GM12878 (cell line): Measurements from ENCODE around the gene CEP250. TPM values are rescaled to one million over a fixed set of nuclear protein-coding genes. Genes with fewer than 3 reads are reported as not detected.

ENCODE experiments used
- ATAC-seq: fragments of 200-7000 bp; cut with Tn5 transposase; 3 replicates; pipeline ENCODE4 v1.9.1; 2020; ENCODE audit warnings: mild to moderate bottlenecking, moderate library complexity
- BruUV-seq: library from RNA; stranded (reverse); fragments of 400-500 nt; replicated peaks from 2 replicates; lab custom pipeline; 2021; lab: Mats Ljungman, UMichigan
- CTCF ChIA-PET: fragments of 300-600 bp; sonication (Branson Sonifier 250); formaldehyde crosslinking; extraction: SDS; loops from one replicate; lab custom pipeline; 2021; ENCODE audit warnings: inconsistent platforms; lab: Yijun Ruan, JAX
- POLR2A ChIA-PET: fragments of 350-600 bp; formaldehyde crosslinking; extraction: SDS; loops from one replicate; lab custom pipeline; 2021; ENCODE audit warnings: inconsistent platforms; lab: Charles Lee
- RAD21 ChIA-PET: fragments of 300-600 bp; sonication (Branson Sonifier 250); formaldehyde crosslinking; loops from one replicate; lab custom pipeline; 2023; ENCODE audit warnings: antibody characterized with exemption; ENCODE audit not compliant: unreplicated experiment; lab: Charles Lee
- SMC1A ChIA-PET: fragments of 300-600 bp; sonication (Branson Sonifier 250); formaldehyde crosslinking; loops from one replicate; lab custom pipeline; 2023; ENCODE audit not compliant: unreplicated experiment, uncharacterized antibody; lab: Charles Lee
- DNase-seq: peaks from one replicate; pipeline ENCODE4 v3.0.0-alpha.2; 2011; ENCODE audit warnings: low read depth, low spot score
- FAIRE-seq: peaks from 3 replicates; lab custom pipeline; 2011; peaks lifted over from hg19 to GRCh38; lab: Jason Lieb, UNC
- H2AFZ ChIP-seq: 2 replicates; pipeline ENCODE4 v1.6.0; 2011; ENCODE audit warnings: low read depth, low read length, control low read depth; ENCODE audit not compliant: control insufficient read depth
- H3K27ac ChIP-seq: 2 replicates; pipeline ENCODE4 v1.5.1; 2011; ENCODE audit warnings: control low read depth; ENCODE audit not compliant: control insufficient read depth, insufficient read depth
- H3K27me3 ChIP-seq, 2 experiments: replicated peaks in 1 of 2; 2 replicates each; pipeline versions ENCODE4 v1.6.0 to v1.6.1; 2011; ENCODE audit warnings: low read length in 1 of 2; ENCODE audit not compliant: control insufficient read depth in 2 of 2, insufficient read depth in 2 of 2
- H3K36me3 ChIP-seq, 2 experiments: 2 replicates each; pipeline ENCODE4 v1.5.1; 2011; ENCODE audit warnings: low read length in 1 of 2; ENCODE audit not compliant: control insufficient read depth in 2 of 2, insufficient read depth in 2 of 2
- H3K4me1 ChIP-seq: 2 replicates; pipeline ENCODE4 v1.6.1; 2011; ENCODE audit warnings: mild to moderate bottlenecking, low read length, moderate library complexity, mixed read lengths; ENCODE audit not compliant: control insufficient read depth, insufficient read depth
- H3K4me2 ChIP-seq: 2 replicates; pipeline ENCODE4 v1.6.0; 2011; ENCODE audit warnings: control low read depth; ENCODE audit not compliant: control insufficient read depth, insufficient read depth
- H3K4me3 ChIP-seq: fragments of 200-600 bp; sonication (generic); 2 replicates; pipeline ENCODE4 v1.5.1; 2016
- H3K79me2 ChIP-seq: 2 replicates; pipeline ENCODE4 v1.6.0; 2011; ENCODE audit warnings: low read length; ENCODE audit not compliant: control insufficient read depth, insufficient read depth
- H3K9ac ChIP-seq: 2 replicates; pipeline ENCODE4 v1.8.0; 2011; ENCODE audit warnings: low read length, control low read depth, mixed read lengths; ENCODE audit not compliant: control insufficient read depth, insufficient read depth
- H3K9me3 ChIP-seq: replicated peaks from 3 replicates; pipeline ENCODE4 v1.5.1; 2011; ENCODE audit warnings: mild to moderate bottlenecking, low read length; ENCODE audit not compliant: control insufficient read depth, insufficient read depth
- H4K20me1 ChIP-seq: 2 replicates; pipeline ENCODE4 v1.6.0; 2011; ENCODE audit not compliant: control insufficient read depth, insufficient read depth
- CHD2 ChIP-seq: IDR thresholded peaks from 2 replicates; pipeline ENCODE4 v1.6.1; 2011; ENCODE audit warnings: low read depth, low read length, improper control_type of control experiment, borderline replicate concordance
- HDAC6 ChIP-seq: fragments of 200-600 bp; sonication (generic); IDR thresholded peaks from one replicate; pipeline ENCODE4 v1.8.0; 2017; ENCODE audit warnings: antibody characterized with exemption; ENCODE audit not compliant: unreplicated experiment
- MEF2A ChIP-seq: IDR thresholded peaks from 2 replicates; pipeline ENCODE4 v1.6.1; 2011; ENCODE audit warnings: low read depth, mild to moderate bottlenecking, low read length, moderate library complexity; ENCODE audit not compliant: insufficient read depth
- NFYB ChIP-seq: IDR thresholded peaks from 2 replicates; pipeline ENCODE4 v1.6.1; 2011; ENCODE audit warnings: low read depth, mild to moderate bottlenecking, low read length, improper control_type of control experiment, moderate library complexity; ENCODE audit not compliant: insufficient read depth
- POLR2AphosphoS2 ChIP-seq: IDR thresholded peaks from 2 replicates; pipeline ENCODE4 v1.6.1; 2011; ENCODE audit warnings: low read depth, mild to moderate bottlenecking, low read length, improper control_type of control experiment, moderate library complexity
- RAD21 ChIP-seq: IDR thresholded peaks from 2 replicates; pipeline ENCODE4 v1.6.1; 2011; ENCODE audit warnings: mild to moderate bottlenecking, low read depth, low read length, moderate library complexity; ENCODE audit not compliant: insufficient read depth
- RELA ChIP-seq: fragments of 450-650 bp; IDR thresholded peaks from 2 replicates; pipeline ENCODE4 v1.8.0; 2014; ENCODE audit warnings: borderline replicate concordance; ENCODE audit not compliant: partially characterized antibody
- ZSCAN29 ChIP-seq: fragments of 450-650 bp; IDR thresholded peaks from 2 replicates; pipeline ENCODE4 v1.6.1; 2017; ENCODE audit warnings: mild to moderate bottlenecking, moderate library complexity
- WGBS: methylation state at CpG from one replicate; pipeline ENCODE4 v1.1.6; 2016; ENCODE audit warnings: low lambda C conversion rate; ENCODE audit not compliant: insufficient replicate concordance, insufficient coverage; ENCODE audit errors: missing lambda C conversion rate; 5-methylcytosine and 5-hydroxymethylcytosine counted together
- in situ Hi-C: fragments of 300-500 bp; cut with MboI; formaldehyde crosslinking; loops from 9 replicates; pipeline ENCODE4 v1.14.3; 2018; ENCODE audit warnings: mixed read lengths
- intact Hi-C: fragments of 100-400 bp; cut with micrococcal nuclease; formaldehyde crosslinking; loops from one replicate; pipeline ENCODE4 v1.14.2; 2022; ENCODE audit not compliant: unreplicated experiment
- polyA plus RNA-seq, 11 experiments: library from polyadenylated mRNA; depleted of rRNA in 4 of 11; unstranded in 6 of 11; stranded (reverse) in 5 of 11; fragments of >200 nt; fragmentation: Nextera tagmentation in 4 of 11; fragmentation: Illumina TruSeq in 1 of 11; extraction: Ambion mirVana in 4 of 11; extraction: Trizol in 1 of 11; gene quantifications; 1 replicate in 1 of 11; 2 replicates in 10 of 11; pipeline versions ENCODE4 v1.2.1 to v1.2.3, GENCODE V29; 2011 to 2016; ENCODE audit warnings: inconsistent platforms in 2 of 11, missing spikeins in 2 of 11, low read depth in 1 of 11
- total RNA-seq, 4 experiments: library from RNA; depleted of rRNA in 3 of 4; stranded (reverse); fragments of >200 nt in 3 of 4; fragmentation: Illumina TruSeq in 1 of 4; extraction: Trizol in 1 of 4; gene quantifications; 2 replicates each; pipeline versions ENCODE4 v1.2.1 to v1.2.3, GENCODE V29; 2013 to 2021

CEP250 gene
- total and polyA plus RNA-seq, 10 of the 15 experiments (the other 5 are each of a cell fraction or from before 2014, with no cell fraction given) = 2.4 to 41.6 (median 25.7) TPM

- CTCF ChIA-PET = no interaction called here
- intact Hi-C loops = no loop called here
- Histone ChIP-seq H3K4me3 (no peak overlapping the region), H3K27ac (no peak overlapping the region)
- 74% methylated on average over 7 of the region's 7 CpGs for WGBS
- TF ChIP-seq ZSCAN29 (no peak), CHD2 (no peak), RELA (no peak), RAD21 (no peak), POLR2AphosphoS2 (no peak), NFYB (no peak), HDAC6 (no peak), MEF2A (no peak)
- TF ChIP-seq, all 136 proteins: peak for 0
- no peaks in the 10 kb centered on the region for H4K20me1 ChIP-seq
- H3K4me1 ChIP-seq = no peaks in the 10 kb centered on the region
- H3K27me3 ChIP-seq = no peaks in the 10 kb centered on the region
- ATAC-seq (no peak), DNase-seq (no peak), FAIRE-seq (no peak)
- SMC1A ChIA-PET = interaction anchor here (0.6 kb wide), 1 partner anchor 153 kb away, joined by 3 read pairs; the partner anchor contains the start of gene UQCC1
- H2AFZ ChIP-seq = no peak overlapping the region
- POLR2A ChIA-PET = no interaction called here
- in situ Hi-C loops = no loop called here
- no peak overlapping the region for H3K4me2 ChIP-seq
- no peaks in the 10 kb centered on the region for H3K9me3 ChIP-seq
- H3K79me2 ChIP-seq = no peaks in the 10 kb centered on the region
- RAD21 ChIA-PET = interaction anchor here (1.5 kb wide), 1 partner anchor 54 kb away, joined by 5 read pairs; no protein-coding TSS in a partner anchor
- no peaks in the 10 kb centered on the region for H3K36me3 ChIP-seq
- BruUV-seq = no TSS peak
- H3K9ac ChIP-seq = no peak overlapping the region
Observed at GRCh38 chr20:35564905-35565304, 109.5 kb downstream of the CEP250 start.
